SK-N-SH treated with all-trans-retinoic acid at 6 μM for 48 hours (cell line): ENCODE results near the gene BCR.
"Not testable (repeated sequence)": the region's sequence is repeated elsewhere in the genome, so short reads cannot be mapped to it uniquely, and the experiment has no call there.

ENCODE experiments used
- BACH2 ChIP-seq: fragments of 250-450 bp; sonication (Bioruptor Pico); IDR thresholded peaks from 2 replicates; pipeline ENCODE4 v1.9.0; 2021; ENCODE audit warnings: mild to moderate bottlenecking, borderline replicate concordance
- ESRRG ChIP-seq: fragments of 250-450 bp; sonication (Bioruptor Pico); IDR thresholded peaks from 2 replicates; pipeline ENCODE4 v1.6.1; 2021; ENCODE audit warnings: mild to moderate bottlenecking
- GLIS3 ChIP-seq: fragments of 250-450 bp; sonication (Bioruptor Pico); IDR thresholded peaks from 2 replicates; pipeline ENCODE4 v1.5.0; 2020; ENCODE audit warnings: mild to moderate bottlenecking, moderate library complexity
- ISL1 ChIP-seq: fragments of 250-450 bp; sonication (Bioruptor Pico); IDR thresholded peaks from 2 replicates; pipeline ENCODE4 v2.1.2; 2022; ENCODE audit warnings: mild to moderate bottlenecking, moderate library complexity
- PPARA ChIP-seq: fragments of 250-450 bp; sonication (Bioruptor Pico); IDR thresholded peaks from 2 replicates; pipeline ENCODE4 v1.5.0; 2020; ENCODE audit warnings: mild to moderate bottlenecking, borderline replicate concordance
- SNAI2 ChIP-seq: fragments of 250-450 bp; sonication (Bioruptor Pico); IDR thresholded peaks from 2 replicates; pipeline ENCODE4 v1.5.0; 2020; ENCODE audit warnings: mild to moderate bottlenecking, moderate library complexity
- TCF4 ChIP-seq: fragments of 250-450 bp; sonication (Bioruptor Pico); IDR thresholded peaks from 2 replicates; pipeline ENCODE4 v1.8.0; 2021; ENCODE audit warnings: mild to moderate bottlenecking, moderate library complexity, borderline replicate concordance
- ZFP3 ChIP-seq: fragments of 250-450 bp; sonication (Bioruptor Pico); IDR thresholded peaks from 2 replicates; pipeline ENCODE4 v1.5.0; 2020; ENCODE audit warnings: mild to moderate bottlenecking, moderate library complexity
- ZNF70 ChIP-seq: fragments of 450-650 bp; formaldehyde crosslinking; IDR thresholded peaks from 2 replicates; pipeline ENCODE4 v1.5.0; 2020; ENCODE audit warnings: mild to moderate bottlenecking, moderate library complexity
- ZNF8 ChIP-seq: fragments of 450-650 bp; formaldehyde crosslinking; IDR thresholded peaks from 2 replicates; pipeline ENCODE4 v1.5.0; 2020; ENCODE audit warnings: mild to moderate bottlenecking, moderate library complexity
- TF ChIP-seq, protein P1 (sequence below): fragments of 250-450 bp; sonication (Bioruptor Pico); IDR thresholded peaks from 2 replicates; pipeline ENCODE4 v1.8.0; 2020; ENCODE audit warnings: mild to moderate bottlenecking, moderate library complexity, borderline replicate concordance
- TF ChIP-seq, protein P2 (sequence below): fragments of 250-450 bp; sonication (Bioruptor Pico); IDR thresholded peaks from 2 replicates; pipeline ENCODE4 v1.5.1; 2021; ENCODE audit warnings: mild to moderate bottlenecking, moderate library complexity

- not testable (repeated sequence) for TF ChIP-seq TCF4; SNAI2 (CRISPR knock-in tag); ZFP3 (CRISPR knock-in tag); BACH2; ESRRG (CRISPR knock-in tag); PPARA (CRISPR knock-in tag); ZNF8 (CRISPR knock-in tag); GLIS3 (CRISPR knock-in tag); ZNF70 (CRISPR knock-in tag); ISL1 (CRISPR knock-in tag)
- TF ChIP-seq, protein P1, sequence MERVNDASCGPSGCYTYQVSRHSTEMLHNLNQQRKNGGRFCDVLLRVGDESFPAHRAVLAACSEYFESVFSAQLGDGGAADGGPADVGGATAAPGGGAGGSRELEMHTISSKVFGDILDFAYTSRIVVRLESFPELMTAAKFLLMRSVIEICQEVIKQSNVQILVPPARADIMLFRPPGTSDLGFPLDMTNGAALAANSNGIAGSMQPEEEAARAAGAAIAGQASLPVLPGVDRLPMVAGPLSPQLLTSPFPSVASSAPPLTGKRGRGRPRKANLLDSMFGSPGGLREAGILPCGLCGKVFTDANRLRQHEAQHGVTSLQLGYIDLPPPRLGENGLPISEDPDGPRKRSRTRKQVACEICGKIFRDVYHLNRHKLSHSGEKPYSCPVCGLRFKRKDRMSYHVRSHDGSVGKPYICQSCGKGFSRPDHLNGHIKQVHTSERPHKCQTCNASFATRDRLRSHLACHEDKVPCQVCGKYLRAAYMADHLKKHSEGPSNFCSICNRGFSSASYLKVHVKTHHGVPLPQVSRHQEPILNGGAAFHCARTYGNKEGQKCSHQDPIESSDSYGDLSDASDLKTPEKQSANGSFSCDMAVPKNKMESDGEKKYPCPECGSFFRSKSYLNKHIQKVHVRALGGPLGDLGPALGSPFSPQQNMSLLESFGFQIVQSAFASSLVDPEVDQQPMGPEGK (CRISPR knock-in tag), result not testable (repeated sequence)
- TF ChIP-seq, protein P2, sequence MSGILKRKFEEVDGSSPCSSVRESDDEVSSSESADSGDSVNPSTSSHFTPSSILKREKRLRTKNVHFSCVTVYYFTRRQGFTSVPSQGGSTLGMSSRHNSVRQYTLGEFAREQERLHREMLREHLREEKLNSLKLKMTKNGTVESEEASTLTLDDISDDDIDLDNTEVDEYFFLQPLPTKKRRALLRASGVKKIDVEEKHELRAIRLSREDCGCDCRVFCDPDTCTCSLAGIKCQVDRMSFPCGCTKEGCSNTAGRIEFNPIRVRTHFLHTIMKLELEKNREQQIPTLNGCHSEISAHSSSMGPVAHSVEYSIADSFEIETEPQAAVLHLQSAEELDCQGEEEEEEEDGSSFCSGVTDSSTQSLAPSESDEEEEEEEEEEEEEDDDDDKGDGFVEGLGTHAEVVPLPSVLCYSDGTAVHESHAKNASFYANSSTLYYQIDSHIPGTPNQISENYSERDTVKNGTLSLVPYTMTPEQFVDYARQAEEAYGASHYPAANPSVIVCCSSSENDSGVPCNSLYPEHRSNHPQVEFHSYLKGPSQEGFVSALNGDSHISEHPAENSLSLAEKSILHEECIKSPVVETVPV, result not testable (repeated sequence)
Measured at GRCh38 chr22:23322497-23323080, 142.3 kb downstream of the BCR start.
